Sigmoid colon (tissue), 7 donors: ENCODE data around the gene RAB23. TPM values are rescaled to one million over a fixed set of nuclear protein-coding genes. Genes with fewer than 3 reads are reported as not detected.

Experiments used
- DNase-seq: peaks from one replicate; pipeline ENCODE4 v3.0.0-alpha.2; 2019
- H3K27ac ChIP-seq, 4 donors: fragments of 200-600 bp; sonication (generic); one replicate each; pipeline ENCODE4 v1.5.1; 2016 to 2019; ENCODE audit warnings: mild to moderate bottlenecking in 1 of 4
- H3K27me3 ChIP-seq, 3 donors: fragments of 200-600 bp; sonication (generic); one replicate each; pipeline ENCODE4 v1.5.1; 2019; ENCODE audit warnings: mild to moderate bottlenecking in 1 of 3
- H3K36me3 ChIP-seq, 4 donors: fragments of 200-600 bp; sonication (generic); one replicate each; pipeline ENCODE4 v1.5.1; 2016 to 2019
- H3K4me1 ChIP-seq, 4 donors: fragments of 200-600 bp; sonication (generic); one replicate each; pipeline ENCODE4 v1.5.1; 2017 to 2019
- H3K4me3 ChIP-seq, 4 donors: fragments of 200-600 bp; sonication (generic); one replicate each; pipeline ENCODE4 v1.5.1; 2017 to 2019; ENCODE audit warnings: mild to moderate bottlenecking in 2 of 4, moderate library complexity in 1 of 4
- H3K9me3 ChIP-seq, 4 donors: fragments of 200-600 bp in 3 of 4; sonication (generic) in 3 of 4; one replicate each; pipeline versions ENCODE4 v1.5.1 to v1.6.1; 2013 to 2019
- EP300 ChIP-seq, 4 donors: sonication (generic); formaldehyde crosslinking; IDR thresholded peaks; one replicate each; pipeline ENCODE4 v1.6.1; 2017; ENCODE audit warnings: antibody characterized with exemption in 4 of 4
- POLR2A ChIP-seq, 2 donors: fragments of 450-650 bp; IDR thresholded peaks; one replicate each; pipeline ENCODE4 v1.6.1; 2016; ENCODE audit warnings: antibody characterized with exemption in 2 of 2, mild to moderate bottlenecking in 2 of 2, moderate library complexity in 2 of 2
- POLR2AphosphoS5 ChIP-seq, 4 donors: sonication (generic); formaldehyde crosslinking; IDR thresholded peaks; one replicate each; pipeline ENCODE4 v1.6.1; 2017; ENCODE audit warnings: antibody characterized with exemption in 4 of 4
- WGBS, 2 donors: extraction: QIAGEN DNeasy Blood & Tissue Kit; methylation state at CpG; one replicate each; pipeline ENCODE4 v1.1.7; 2013; 5-methylcytosine and 5-hydroxymethylcytosine counted together
- intact Hi-C: fragments of 100-400 bp; cut with DNase I; formaldehyde crosslinking; loops from one replicate; pipeline ENCODE4 v1.15.1; 2023
- polyA plus RNA-seq, 3 donors: library from polyadenylated mRNA; stranded (reverse); fragments of 200-250 nt; gene quantifications; one replicate each; pipeline ENCODE4 v1.2.3, GENCODE V29; 2013
- total RNA-seq, 4 donors: library from RNA; depleted of rRNA; stranded (reverse); fragments of >200 nt; gene quantifications; one replicate each; pipeline ENCODE4 v1.1.0, GENCODE V29; 2016
- TF ChIP-seq, protein P1 (sequence below), 4 experiments: fragments of 450-650 bp in 3 of 4; fragments of 200-600 bp in 1 of 4; IDR thresholded peaks; one replicate each; pipeline ENCODE4 v1.5.1; 2016 to 2019; ENCODE audit warnings: antibody characterized with exemption in 4 of 4, mild to moderate bottlenecking in 3 of 4, moderate library complexity in 2 of 4
- donor health status: healthy with polysubstance abuse.
- donor health status: Bipolar disorder and iron deficiency.
- donor health status: healthy.

Gene RAB23
- total and polyA plus RNA-seq, 7 donors: 3.5 to 188 (median 115) TPM

DNA sequence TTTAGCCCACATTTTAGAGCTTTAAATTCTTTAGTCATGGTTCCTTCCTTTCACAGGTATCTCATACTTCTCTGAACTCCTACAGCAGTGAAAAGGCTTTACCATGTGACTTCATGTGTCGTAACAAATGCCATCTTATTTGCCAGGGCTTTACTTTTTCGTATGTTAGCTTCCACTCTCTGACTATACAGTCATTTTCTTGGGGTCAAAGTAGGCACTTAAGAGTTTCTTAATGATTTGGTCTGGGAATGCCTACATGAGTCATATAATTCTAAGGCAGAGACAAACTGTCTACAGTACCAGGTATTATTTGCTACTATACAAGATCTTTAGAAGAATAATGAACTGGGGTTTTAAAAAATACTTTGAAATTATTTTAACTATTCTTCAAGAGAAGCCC, 15.0 kb downstream of the RAB23 start:
- no peak for DNase-seq
- TF ChIP-seq, protein P1, sequence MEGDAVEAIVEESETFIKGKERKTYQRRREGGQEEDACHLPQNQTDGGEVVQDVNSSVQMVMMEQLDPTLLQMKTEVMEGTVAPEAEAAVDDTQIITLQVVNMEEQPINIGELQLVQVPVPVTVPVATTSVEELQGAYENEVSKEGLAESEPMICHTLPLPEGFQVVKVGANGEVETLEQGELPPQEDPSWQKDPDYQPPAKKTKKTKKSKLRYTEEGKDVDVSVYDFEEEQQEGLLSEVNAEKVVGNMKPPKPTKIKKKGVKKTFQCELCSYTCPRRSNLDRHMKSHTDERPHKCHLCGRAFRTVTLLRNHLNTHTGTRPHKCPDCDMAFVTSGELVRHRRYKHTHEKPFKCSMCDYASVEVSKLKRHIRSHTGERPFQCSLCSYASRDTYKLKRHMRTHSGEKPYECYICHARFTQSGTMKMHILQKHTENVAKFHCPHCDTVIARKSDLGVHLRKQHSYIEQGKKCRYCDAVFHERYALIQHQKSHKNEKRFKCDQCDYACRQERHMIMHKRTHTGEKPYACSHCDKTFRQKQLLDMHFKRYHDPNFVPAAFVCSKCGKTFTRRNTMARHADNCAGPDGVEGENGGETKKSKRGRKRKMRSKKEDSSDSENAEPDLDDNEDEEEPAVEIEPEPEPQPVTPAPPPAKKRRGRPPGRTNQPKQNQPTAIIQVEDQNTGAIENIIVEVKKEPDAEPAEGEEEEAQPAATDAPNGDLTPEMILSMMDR (IDR thresholded peaks at IDR 0.05): no peak
- no peak for TF ChIP-seq POLR2A (IDR thresholded peaks at IDR 0.05)
- TF ChIP-seq POLR2AphosphoS5 (IDR thresholded peaks at IDR 0.05): no peak
- no peak for TF ChIP-seq EP300 (IDR thresholded peaks at IDR 0.05)
- WGBS, 2 donors: 78 to 89% methylated on average over 2 of the region's 2 CpGs
- intact Hi-C loops: no loop called here
- H3K4me3 ChIP-seq: no peak overlapping the region
- peaks cover 0 to 97% (median 51%) of the 10 kb centered on the region in 4 donors for H3K4me1 ChIP-seq
- peak overlapping the region in 3 of 4 donors; percentile 33 to 100 (median 96) for H3K27ac ChIP-seq
- H3K9me3 ChIP-seq: no peaks in the 10 kb centered on the region
- H3K36me3 ChIP-seq: no peaks in the 10 kb centered on the region
- no peaks in the 10 kb centered on the region for H3K27me3 ChIP-seq

- WGBS, 2 donors: 80 to 83% methylated on average over 7 of the region's 7 CpGs
- H3K27me3 ChIP-seq: no peaks in the 10 kb centered on the region
- H3K4me1 ChIP-seq: peaks cover 0 to 97% (median 52%) of the 10 kb centered on the region in 4 donors
- H3K9me3 ChIP-seq: no peaks in the 10 kb centered on the region
- H3K27ac ChIP-seq: peak overlapping the region in 3 of 4 donors; percentile 33 to 100 (median 96)
- no peak for DNase-seq
- H3K4me3 ChIP-seq: no peak overlapping the region
- TF ChIP-seq POLR2AphosphoS5 (IDR thresholded peaks at IDR 0.05) (no peak), POLR2A (IDR thresholded peaks at IDR 0.05) (no peak), EP300 (IDR thresholded peaks at IDR 0.05) (no peak)
- TF ChIP-seq, protein P1 (IDR thresholded peaks at IDR 0.05): no peak
- intact Hi-C loops: no loop called here
- H3K36me3 ChIP-seq: no peaks in the 10 kb centered on the region
Observed at GRCh38 chr6:57205550-57206328, 16.4 kb downstream of the RAB23 start.

GRCh38 chr6:57201718-57202117, 20.4 kb downstream of the RAB23 start:
- TF ChIP-seq, protein P1 (IDR thresholded peaks at IDR 0.05): no peak
- TF ChIP-seq POLR2A (IDR thresholded peaks at IDR 0.05): no peak
- no peak for TF ChIP-seq EP300 (IDR thresholded peaks at IDR 0.05)
- TF ChIP-seq POLR2AphosphoS5 (IDR thresholded peaks at IDR 0.05): no peak
- Histone ChIP-seq H3K27me3 (no peaks in the 10 kb centered on the region), H3K9me3 (no peaks in the 10 kb centered on the region), H3K4me3 (no peak overlapping the region), H3K4me1 (peaks cover 0 to 78% (median 49%) of the 10 kb centered on the region in 4 donors), H3K36me3 (no peaks in the 10 kb centered on the region), H3K27ac (peak overlapping the region in 3 of 4 donors; percentile 63 to 96 (median 72))
- DNase-seq: no peak
- 91 to 93% methylated on average over 1 of the region's 1 CpG for WGBS, 2 donors
- intact Hi-C loops: no loop called here

DNA sequence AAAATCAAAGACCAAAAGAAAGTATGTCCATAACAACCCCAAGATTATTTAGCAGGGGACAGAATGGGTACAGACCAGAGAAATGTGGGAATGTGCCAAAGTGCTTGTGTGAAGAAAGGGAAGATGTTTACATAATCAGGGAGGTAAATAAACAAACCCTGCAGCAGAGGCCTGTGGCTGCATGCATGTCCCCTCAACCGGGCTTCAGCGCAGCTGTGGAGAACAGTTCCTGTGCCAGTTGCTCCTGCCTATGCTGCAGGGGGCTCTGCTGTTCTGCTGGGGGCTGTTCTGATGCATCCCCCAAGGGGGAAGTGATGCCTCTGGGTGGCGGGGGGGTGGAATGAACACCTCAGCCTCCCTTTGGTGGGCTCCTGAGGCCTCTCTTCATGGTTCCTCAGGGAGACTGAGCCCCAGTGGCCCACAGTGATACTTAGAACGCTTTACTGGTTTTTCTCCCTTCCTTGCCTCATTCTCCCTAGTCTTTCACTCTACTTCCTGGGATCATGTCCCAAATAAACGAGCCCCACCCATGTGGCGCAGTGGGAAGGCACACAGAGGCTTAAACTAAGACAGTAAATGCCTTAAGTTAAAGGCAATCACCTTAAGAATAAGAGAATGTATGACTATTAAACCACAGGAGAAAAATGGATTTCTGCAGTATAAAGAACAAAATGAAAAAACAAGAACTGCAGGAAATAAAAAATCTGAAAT, 23.0 kb downstream of the RAB23 start:
- Histone ChIP-seq H3K27ac (peak overlapping the region; percentile 30 to 96 (median 68)), H3K4me3 (no peak overlapping the region), H3K36me3 (no peaks in the 10 kb centered on the region), H3K27me3 (no peaks in the 10 kb centered on the region), H3K4me1 (peaks cover 0 to 70% (median 44%) of the 10 kb centered on the region in 4 donors), H3K9me3 (no peaks in the 10 kb centered on the region)
- WGBS, 2 donors: 43 to 72% methylated on average over 6 of the region's 6 CpGs
- no peak for TF ChIP-seq EP300 (IDR thresholded peaks at IDR 0.05)
- peak in 1 of 4 donors; percentile 14 for TF ChIP-seq POLR2AphosphoS5 (IDR thresholded peaks at IDR 0.05)
- DNase-seq: no peak
- intact Hi-C loops: no loop called here

DNA sequence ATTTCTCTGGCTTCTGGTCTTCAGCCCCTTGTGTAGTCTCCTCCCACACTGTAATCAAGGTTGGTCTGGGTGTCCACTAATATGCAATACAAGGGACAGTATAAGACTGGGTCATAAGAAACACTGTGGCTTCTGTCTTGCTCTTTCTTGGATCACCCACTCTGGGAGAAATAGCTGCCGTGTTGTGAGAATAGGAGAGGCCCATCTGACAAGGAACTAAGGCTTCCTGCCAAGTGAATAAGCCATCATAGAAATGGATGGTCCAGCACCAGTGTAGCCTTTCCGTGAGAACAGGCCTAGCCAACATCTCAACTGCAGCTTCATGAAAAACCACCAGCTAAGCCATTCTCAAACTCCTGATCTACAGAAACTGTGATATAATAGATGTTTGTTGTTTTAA, 26.6 kb downstream of the RAB23 start:
- no peaks in the 10 kb centered on the region for H3K9me3 ChIP-seq
- peaks cover 0 to 57% (median 38%) of the 10 kb centered on the region in 4 donors for H3K4me1 ChIP-seq
- no peak for DNase-seq
- intact Hi-C loops: no loop called here
- TF ChIP-seq POLR2AphosphoS5 (IDR thresholded peaks at IDR 0.05): no peak
- no peak for TF ChIP-seq POLR2A (IDR thresholded peaks at IDR 0.05)
- TF ChIP-seq EP300 (IDR thresholded peaks at IDR 0.05): no peak
- TF ChIP-seq, protein P1 (IDR thresholded peaks at IDR 0.05): no peak
- WGBS, 2 donors: 86 to 88% methylated on average over 2 of the region's 2 CpGs
- H3K4me3 ChIP-seq: no peak overlapping the region
- no peaks in the 10 kb centered on the region for H3K27me3 ChIP-seq
- peak overlapping the region in 3 of 4 donors; percentile 31 to 77 (median 72) for H3K27ac ChIP-seq
- H3K36me3 ChIP-seq: peaks cover 0 to 33% (median 4%) of the 10 kb centered on the region in 4 donors
